A549 (cell line): Measurements from ENCODE around the gene NUDT6. TPM values are rescaled to one million over a fixed set of nuclear protein-coding genes. Genes with fewer than 3 reads are reported as not detected.

Experiments
- ATAC-seq, 2 experiments: fragments of 200-7000 bp in 1 of 2; fragments of >200 bp in 1 of 2; cut with Nextera tagmentation in 1 of 2; cut with Tn5 transposase in 1 of 2; 3 replicates each; pipeline versions ENCODE4 v1.8.0 to v1.9.1; 2018 to 2020; ENCODE audit warnings: mild to moderate bottlenecking in 1 of 2, moderate library complexity in 1 of 2
- CTCF ChIA-PET: fragments of 300-600 bp; sonication (Branson Sonifier 250); formaldehyde crosslinking; extraction: SDS; loops from one replicate; lab custom pipeline; 2021; ENCODE audit warnings: antibody characterized with exemption, inconsistent platforms; lab: Yijun Ruan, JAX
- POLR2A ChIA-PET: fragments of 350-600 bp; formaldehyde crosslinking; extraction: SDS; loops from one replicate; lab custom pipeline; 2021; ENCODE audit warnings: antibody characterized with exemption, inconsistent platforms; lab: Yijun Ruan, JAX
- DNase-seq, 2 experiments: peaks; one replicate each; pipeline versions ENCODE4 v3.0.0 to v3.0.0-alpha.2; 2011 to 2016; ENCODE audit warnings: low read depth in 1 of 2, low spot score in 1 of 2
- FAIRE-seq: peaks from 2 replicates; lab custom pipeline; 2011; peaks lifted over from hg19 to GRCh38; lab: Jason Lieb, UNC
- H3K27ac ChIP-seq, 2 experiments: fragments of >200 bp; sonication (Bioruptor Twin); formaldehyde crosslinking; 3 replicates each; pipeline ENCODE4 v1.5.1; 2016 to 2017
- H3K4me1 ChIP-seq: fragments of >200 bp; sonication (Bioruptor Twin); formaldehyde crosslinking; 3 replicates; pipeline ENCODE4 v1.6.1; 2016
- H3K4me2 ChIP-seq: fragments of >200 bp; sonication (Bioruptor Twin); formaldehyde crosslinking; 3 replicates; pipeline ENCODE4 v1.6.1; 2016
- H3K4me3 ChIP-seq: fragments of >200 bp; sonication (Bioruptor Twin); formaldehyde crosslinking; 3 replicates; pipeline ENCODE4 v1.5.1; 2016
- H3K9me3 ChIP-seq: fragments of >200 bp; sonication (Bioruptor Twin); formaldehyde crosslinking; 3 replicates; pipeline ENCODE4 v1.6.1; 2016
- BHLHE40 ChIP-seq: IDR thresholded peaks from 2 replicates; pipeline ENCODE4 v1.6.1; 2012; ENCODE audit warnings: low read depth, low read length, inconsistent platforms
- CBX2 ChIP-seq: fragments of 200-600 bp; sonication (generic); IDR thresholded peaks from 2 replicates; pipeline ENCODE4 v1.6.1; 2016; ENCODE audit warnings: low read depth, mild to moderate bottlenecking, borderline replicate concordance
- CBX8 ChIP-seq: fragments of 200-600 bp; sonication (generic); IDR thresholded peaks from 2 replicates; pipeline ENCODE4 v1.6.1; 2016
- CHD4 ChIP-seq: fragments of 200-600 bp; sonication (generic); IDR thresholded peaks from 2 replicates; pipeline ENCODE4 v1.6.1; 2016; ENCODE audit warnings: antibody characterized with exemption, mild to moderate bottlenecking, borderline replicate concordance
- EHF ChIP-seq: fragments of 250-450 bp; sonication (Bioruptor Pico); IDR thresholded peaks from 2 replicates; pipeline ENCODE4 v1.5.0; 2020; ENCODE audit warnings: mild to moderate bottlenecking
- EHMT2 ChIP-seq: fragments of 200-600 bp; sonication (generic); IDR thresholded peaks from 2 replicates; pipeline ENCODE4 v1.6.1; 2016; ENCODE audit warnings: antibody characterized with exemption, low read depth, mild to moderate bottlenecking, moderate library complexity
- ESRRA ChIP-seq: fragments of 150-350 bp; IDR thresholded peaks from 2 replicates; pipeline ENCODE4 v1.6.1; 2014; ENCODE audit warnings: mild to moderate bottlenecking, low read length, borderline replicate concordance
- GATA3 ChIP-seq: IDR thresholded peaks from 2 replicates; pipeline ENCODE4 v1.6.1; 2012; ENCODE audit warnings: borderline replicate concordance
- HOXB13 ChIP-seq: fragments of 250-450 bp; sonication (Bioruptor Pico); IDR thresholded peaks from 2 replicates; pipeline ENCODE4 v1.5.0; 2020; ENCODE audit warnings: low read depth, mild to moderate bottlenecking, moderate library complexity
- KDM5A ChIP-seq: fragments of 200-600 bp; sonication (generic); IDR thresholded peaks from 2 replicates; pipeline ENCODE4 v1.6.1; 2016; ENCODE audit warnings: antibody characterized with exemption, mild to moderate bottlenecking
- NFE2L2 ChIP-seq: fragments of 150-350 bp; conservative IDR thresholded peaks from 2 replicates; pipeline ENCODE4 v1.6.1; 2014; ENCODE audit warnings: low read length
- POLR2AphosphoS2 ChIP-seq: conservative IDR thresholded peaks from 2 replicates; pipeline ENCODE4 v1.6.1; 2012; ENCODE audit warnings: low read length, improper control_type of control experiment, inconsistent platforms
- RAD21 ChIP-seq, 2 experiments: fragments of >200 bp in 1 of 2; sonication (Bioruptor Twin) in 1 of 2; formaldehyde crosslinking in 1 of 2; IDR thresholded peaks in 1 of 2; conservative IDR thresholded peaks in 1 of 2; 2 replicates in 1 of 2; 3 replicates in 1 of 2; pipeline ENCODE4 v1.6.1; 2012 to 2018; ENCODE audit warnings: inconsistent platforms in 1 of 2
- RARB ChIP-seq: fragments of 250-450 bp; sonication (Bioruptor Pico); IDR thresholded peaks from 2 replicates; pipeline ENCODE4 v1.8.0; 2021; ENCODE audit warnings: mild to moderate bottlenecking, moderate library complexity
- RFX5 ChIP-seq: fragments of 450-650 bp; IDR thresholded peaks from 2 replicates; pipeline ENCODE4 v1.7.1; 2014; ENCODE audit warnings: antibody characterized with exemption, mild to moderate bottlenecking, moderate library complexity
- SMC3 ChIP-seq: fragments of >200 bp; sonication (Bioruptor Twin); formaldehyde crosslinking; IDR thresholded peaks from 3 replicates; pipeline ENCODE4 v1.6.1; 2018; ENCODE audit warnings: inconsistent platforms
- SREBF2 ChIP-seq: fragments of 450-650 bp; IDR thresholded peaks from 2 replicates; pipeline ENCODE4 v1.6.1; 2014; ENCODE audit warnings: mild to moderate bottlenecking, moderate library complexity
- WGBS: methylation state at CpG from one replicate; pipeline ENCODE4 v1.1.6; 2017; ENCODE audit errors: missing lambda C conversion rate; 5-methylcytosine and 5-hydroxymethylcytosine counted together
- polyA plus RNA-seq, 4 experiments: library from polyadenylated mRNA; depleted of rRNA in 3 of 4; stranded (reverse); fragments of >200 nt; fragmentation: RNase III in 1 of 4; extraction: RNeasy Plus Mini Kit Qiagen cat#74134 plus additional on column Dnase treatment in 1 of 4; gene quantifications; 2 replicates in 3 of 4; 3 replicates in 1 of 4; pipeline ENCODE4 v1.2.3, GENCODE V29; 2011 to 2017
- TF ChIP-seq, protein P1 (sequence below): IDR thresholded peaks from 2 replicates; pipeline ENCODE4 v1.6.1; 2012
- TF ChIP-seq, protein P2 (sequence below): fragments of >200 bp; sonication (Bioruptor Twin); formaldehyde crosslinking; IDR thresholded peaks from 2 replicates; pipeline ENCODE4 v1.6.1; 2016
- TF ChIP-seq, protein P3 (sequence below): fragments of >200 bp; sonication (Bioruptor Twin); formaldehyde crosslinking; IDR thresholded peaks from 3 replicates; pipeline ENCODE4 v1.5.1; 2016
- TF ChIP-seq, protein P4 (sequence below): IDR thresholded peaks from 2 replicates; pipeline ENCODE4 v1.6.1; 2012; ENCODE audit warnings: low read depth, borderline replicate concordance
- TF ChIP-seq, protein P5 (sequence below): fragments of 250-450 bp; sonication (Bioruptor Pico); IDR thresholded peaks from 2 replicates; pipeline ENCODE4 v1.5.0; 2021; ENCODE audit warnings: mild to moderate bottlenecking, moderate library complexity, borderline replicate concordance

Gene NUDT6
- polyA plus RNA-seq, 2 of the 4 experiments (the other 2 are of a cell fraction): 9.9 to 12.7 TPM

DNA sequence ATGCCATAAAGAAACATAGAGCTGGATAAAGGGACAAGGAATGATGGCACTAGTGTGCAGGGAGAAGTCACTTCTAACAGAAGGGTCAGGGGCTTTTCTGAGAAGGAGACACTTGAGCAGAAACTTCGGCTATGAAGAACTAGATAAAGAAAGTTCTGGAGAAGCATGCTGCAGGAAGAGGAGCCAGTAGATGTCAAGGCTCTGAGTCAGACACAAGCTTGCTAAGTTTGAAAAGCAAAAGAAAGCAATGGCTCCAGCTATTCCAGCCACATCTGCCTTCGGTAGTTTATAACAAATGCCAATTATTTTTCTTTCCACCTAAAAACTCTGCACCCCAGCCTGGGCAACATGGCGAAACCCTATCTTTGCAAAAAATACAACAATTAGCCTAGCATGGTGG is 7.5 kb downstream of the NUDT6 start (continued):
- TF ChIP-seq SMC3: no peak
- TF ChIP-seq, protein P1, sequence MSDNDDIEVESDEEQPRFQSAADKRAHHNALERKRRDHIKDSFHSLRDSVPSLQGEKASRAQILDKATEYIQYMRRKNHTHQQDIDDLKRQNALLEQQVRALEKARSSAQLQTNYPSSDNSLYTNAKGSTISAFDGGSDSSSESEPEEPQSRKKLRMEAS: peak; percentile 31; the same call in 1 of the 2 replicates

DNA sequence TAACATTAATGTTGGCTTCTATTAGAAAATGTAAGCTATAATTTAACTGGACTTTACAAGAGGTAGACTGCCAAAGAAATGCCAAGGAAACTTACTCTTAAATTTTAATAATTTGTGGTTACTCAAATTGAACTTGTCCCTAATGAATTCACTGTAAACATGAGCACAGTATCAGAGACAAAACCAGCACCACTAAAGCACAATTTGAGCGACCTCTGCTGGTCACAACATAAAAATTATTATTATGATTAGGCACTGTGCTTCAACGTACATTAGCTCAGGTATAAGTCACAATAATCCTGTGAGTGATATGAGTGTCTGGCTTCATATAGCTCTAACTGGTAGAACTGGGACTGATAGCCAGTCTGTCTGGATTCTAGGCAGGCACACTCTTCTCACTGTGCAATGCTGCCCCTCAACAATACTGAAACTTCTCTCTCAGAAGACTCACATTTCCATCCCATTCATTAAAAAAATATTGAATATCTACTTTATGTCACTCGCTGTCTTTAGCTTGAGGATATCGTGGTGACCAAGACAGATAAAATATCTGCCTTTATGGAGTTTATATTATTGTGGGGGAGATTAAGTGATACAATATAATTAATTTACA is 8.0 kb downstream of the NUDT6 start:
- peaks cover 74% of the 10 kb centered on the region for H3K4me1 ChIP-seq
- ChIA-PET CTCF (interaction anchor here (0.7 to 5.9 kb wide), 41 partner anchors 8 to 311 kb away, joined by 3 to 48 read pairs (median 4); partner anchors contain the start of genes BBS12 and NUDT6), POLR2A (interaction anchor here (1.1 kb wide), 1 partner anchor 182 kb away, joined by 4 read pairs; the partner anchor contains the start of gene BBS12)
- ATAC-seq: peak; percentile 86 to 87
- TF ChIP-seq, protein P2, sequence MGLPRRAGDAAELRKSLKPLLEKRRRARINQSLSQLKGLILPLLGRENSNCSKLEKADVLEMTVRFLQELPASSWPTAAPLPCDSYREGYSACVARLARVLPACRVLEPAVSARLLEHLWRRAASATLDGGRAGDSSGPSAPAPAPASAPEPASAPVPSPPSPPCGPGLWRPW: no peak
- TF ChIP-seq RFX5: no peak
- TF ChIP-seq ESRRA: no peak
- no peak for TF ChIP-seq HOXB13 (CRISPR knock-in tag)
- no peak for TF ChIP-seq GATA3
- TF ChIP-seq RAD21 (conservative IDR thresholded peaks at IDR 0.05 in 1 of 2, IDR thresholded peaks at IDR 0.05 in 1 of 2): peak; percentile 80 to 81
- TF ChIP-seq SMC3: peak; percentile 82
- no peak for TF ChIP-seq CBX2
- no peak for TF ChIP-seq EHF (CRISPR knock-in tag)
- TF ChIP-seq, protein P1: no peak
- TF ChIP-seq, protein P3, sequence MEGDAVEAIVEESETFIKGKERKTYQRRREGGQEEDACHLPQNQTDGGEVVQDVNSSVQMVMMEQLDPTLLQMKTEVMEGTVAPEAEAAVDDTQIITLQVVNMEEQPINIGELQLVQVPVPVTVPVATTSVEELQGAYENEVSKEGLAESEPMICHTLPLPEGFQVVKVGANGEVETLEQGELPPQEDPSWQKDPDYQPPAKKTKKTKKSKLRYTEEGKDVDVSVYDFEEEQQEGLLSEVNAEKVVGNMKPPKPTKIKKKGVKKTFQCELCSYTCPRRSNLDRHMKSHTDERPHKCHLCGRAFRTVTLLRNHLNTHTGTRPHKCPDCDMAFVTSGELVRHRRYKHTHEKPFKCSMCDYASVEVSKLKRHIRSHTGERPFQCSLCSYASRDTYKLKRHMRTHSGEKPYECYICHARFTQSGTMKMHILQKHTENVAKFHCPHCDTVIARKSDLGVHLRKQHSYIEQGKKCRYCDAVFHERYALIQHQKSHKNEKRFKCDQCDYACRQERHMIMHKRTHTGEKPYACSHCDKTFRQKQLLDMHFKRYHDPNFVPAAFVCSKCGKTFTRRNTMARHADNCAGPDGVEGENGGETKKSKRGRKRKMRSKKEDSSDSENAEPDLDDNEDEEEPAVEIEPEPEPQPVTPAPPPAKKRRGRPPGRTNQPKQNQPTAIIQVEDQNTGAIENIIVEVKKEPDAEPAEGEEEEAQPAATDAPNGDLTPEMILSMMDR: peak; percentile 64
- no peak for TF ChIP-seq NFE2L2
- no peak for TF ChIP-seq SREBF2
- H3K27ac ChIP-seq: peak overlapping the region; percentile 62 to 77
- 32% methylated on average over 4 of the region's 4 CpGs for WGBS
- H3K4me2 ChIP-seq: peak overlapping the region; percentile 54
- no peak for FAIRE-seq
- no peaks in the 10 kb centered on the region for H3K9me3 ChIP-seq
- DNase-seq: peak in 1 of 2 experiments; percentile 42
- no peak overlapping the region for H3K4me3 ChIP-seq

DNA sequence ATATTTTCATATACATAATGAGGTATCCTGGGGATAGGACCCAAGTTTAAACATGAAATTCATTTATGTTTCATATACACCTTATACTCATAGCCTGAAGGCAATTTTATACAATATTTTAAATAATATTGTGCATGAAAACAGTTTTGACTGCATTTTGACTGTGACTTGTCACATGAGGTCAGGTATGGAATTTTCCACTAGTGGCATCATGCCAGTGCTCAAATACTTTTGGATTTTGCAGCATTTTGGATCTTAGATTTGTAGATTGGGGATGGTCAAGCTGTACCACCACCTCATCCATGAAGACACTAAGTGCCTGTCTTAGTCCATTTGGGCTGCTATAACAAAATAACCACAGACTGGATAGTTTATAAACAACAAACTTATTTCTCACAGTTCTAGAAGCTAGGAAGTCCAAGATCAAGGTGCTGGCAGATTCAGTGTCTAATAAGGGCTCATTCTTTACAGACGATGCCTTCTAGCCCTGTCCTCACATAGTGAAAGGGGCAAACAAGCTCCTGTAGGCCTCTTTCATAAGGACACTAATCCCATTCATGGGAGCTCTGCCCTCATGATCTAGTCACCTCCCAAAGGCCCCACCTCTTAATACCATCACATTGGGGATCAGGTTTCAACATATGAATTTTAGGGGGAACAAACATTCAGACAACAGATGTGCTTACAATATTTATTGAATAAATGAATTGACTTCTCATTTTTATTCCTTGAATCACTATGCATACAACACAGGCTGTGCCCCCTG is 9.4 kb downstream of the NUDT6 start:
- CTCF ChIA-PET: interaction anchor here (1.2 to 5.9 kb wide), 10 partner anchors 9 to 310 kb away, joined by 4 to 48 read pairs (median 13); partner anchors contain the start of gene NUDT6
- no peak for DNase-seq
- Histone ChIP-seq H3K4me3 (no peak overlapping the region), H3K9me3 (no peaks in the 10 kb centered on the region), H3K4me2 (peak overlapping the region; percentile 44), H3K4me1 (peaks cover 81% of the 10 kb centered on the region), H3K27ac (peak overlapping the region; percentile 62 to 87)
- FAIRE-seq: no peak
- no peak for ATAC-seq
- TF ChIP-seq RARB (no peak), CHD4 (no peak), BHLHE40 (no peak)
- WGBS: 50% methylated on average over 1 of the region's 1 CpG
- POLR2A ChIA-PET: no interaction called here

DNA sequence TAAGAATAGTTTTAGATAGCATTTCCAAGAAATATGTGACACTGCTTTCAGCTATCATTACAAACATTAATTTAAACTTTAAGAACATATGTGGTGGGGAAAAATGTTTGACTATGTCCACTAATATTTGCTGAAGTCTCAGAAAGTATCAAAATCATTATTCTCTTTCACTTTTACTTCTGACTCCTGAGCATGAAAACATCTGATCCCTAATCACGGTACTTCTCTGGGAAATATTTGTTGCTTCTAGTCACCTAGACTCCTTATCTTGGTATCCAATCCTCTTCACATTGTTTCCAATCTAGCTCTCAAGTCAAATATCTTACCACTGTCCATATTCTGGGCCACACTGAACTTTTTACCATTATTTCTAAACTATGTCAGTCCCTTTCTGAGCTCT is 10.8 kb downstream of the NUDT6 start:
- no peak for ATAC-seq
- 54% methylated on average over 1 of the region's 1 CpG for WGBS
- Histone ChIP-seq H3K4me2 (no peak overlapping the region), H3K4me3 (no peak overlapping the region), H3K27ac (peak overlapping the region in 1 of 2 experiments; percentile 22; a peak in 2 of 6 replicates), H3K4me1 (peaks cover 68% of the 10 kb centered on the region), H3K9me3 (no peaks in the 10 kb centered on the region)
- DNase-seq: no peak
- FAIRE-seq: no peak
- CTCF ChIA-PET: interaction anchor here (1.1 to 5.9 kb wide), 5 partner anchors 8 to 308 kb away, joined by 3 to 48 read pairs (median 32); partner anchors contain the start of gene BBS12
- POLR2A ChIA-PET: no interaction called here
- TF ChIP-seq, protein P4, sequence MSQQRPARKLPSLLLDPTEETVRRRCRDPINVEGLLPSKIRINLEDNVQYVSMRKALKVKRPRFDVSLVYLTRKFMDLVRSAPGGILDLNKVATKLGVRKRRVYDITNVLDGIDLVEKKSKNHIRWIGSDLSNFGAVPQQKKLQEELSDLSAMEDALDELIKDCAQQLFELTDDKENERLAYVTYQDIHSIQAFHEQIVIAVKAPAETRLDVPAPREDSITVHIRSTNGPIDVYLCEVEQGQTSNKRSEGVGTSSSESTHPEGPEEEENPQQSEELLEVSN: no peak
- TF ChIP-seq CBX8 (no peak), CHD4 (no peak), EHMT2 (no peak), KDM5A (no peak), POLR2AphosphoS2 (no peak)
- TF ChIP-seq, protein P5, sequence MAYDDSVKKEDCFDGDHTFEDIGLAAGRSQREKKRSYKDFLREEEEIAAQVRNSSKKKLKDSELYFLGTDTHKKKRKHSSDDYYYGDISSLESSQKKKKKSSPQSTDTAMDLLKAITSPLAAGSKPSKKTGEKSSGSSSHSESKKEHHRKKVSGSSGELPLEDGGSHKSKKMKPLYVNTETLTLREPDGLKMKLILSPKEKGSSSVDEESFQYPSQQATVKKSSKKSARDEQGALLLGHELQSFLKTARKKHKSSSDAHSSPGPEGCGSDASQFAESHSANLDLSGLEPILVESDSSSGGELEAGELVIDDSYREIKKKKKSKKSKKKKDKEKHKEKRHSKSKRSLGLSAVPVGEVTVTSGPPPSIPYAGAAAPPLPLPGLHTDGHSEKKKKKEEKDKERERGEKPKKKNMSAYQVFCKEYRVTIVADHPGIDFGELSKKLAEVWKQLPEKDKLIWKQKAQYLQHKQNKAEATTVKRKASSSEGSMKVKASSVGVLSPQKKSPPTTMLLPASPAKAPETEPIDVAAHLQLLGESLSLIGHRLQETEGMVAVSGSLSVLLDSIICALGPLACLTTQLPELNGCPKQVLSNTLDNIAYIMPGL: no peak
